GM10266 (cell line): ENCODE results near the gene C11orf16.
"Not testable (repeated sequence)": the region's sequence is repeated elsewhere in the genome, so short reads cannot be mapped to it uniquely, and the experiment has no call there.

Experiments used
- DNase-seq: peaks from one replicate; pipeline ENCODE4 v3.0.0; 2012; ENCODE audit errors: extremely low spot score
- CTCF ChIP-seq: IDR thresholded peaks from 2 replicates; pipeline ENCODE4 v1.5.1; 2012; ENCODE audit warnings: mild to moderate bottlenecking, low read depth; ENCODE audit not compliant: control insufficient read depth, insufficient read depth; ENCODE audit errors: missing control alignments

The C11orf16 gene

GRCh38 chr11:8886322-8886721, 46.4 kb downstream of the C11orf16 start:
- TF ChIP-seq CTCF, result no peak
- DNase-seq, result no peak

GRCh38 chr11:8881585-8881984, 51.2 kb downstream of the C11orf16 start:
- not testable (repeated sequence) for DNase-seq

DNA sequence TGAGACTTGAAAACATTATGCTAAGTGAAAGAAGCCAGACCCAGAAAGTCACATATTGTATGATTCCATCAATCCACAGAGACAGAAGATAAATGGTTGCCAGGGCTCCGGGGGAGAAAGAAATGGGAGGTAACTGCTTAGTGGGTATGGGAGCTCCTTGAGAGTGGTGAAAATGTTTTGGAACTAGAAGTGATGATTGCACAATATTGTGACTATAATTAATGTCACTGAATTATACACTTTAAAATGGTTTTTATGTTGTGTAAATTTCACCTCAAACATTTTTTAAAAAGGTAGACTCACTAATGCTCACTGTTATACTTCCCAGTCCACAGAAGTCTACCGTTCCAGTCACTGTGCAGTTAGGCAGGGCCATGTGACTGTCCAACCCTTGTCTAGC, 54.0 kb downstream of the C11orf16 start:
- DNase-seq, result no peak
- no peak for TF ChIP-seq CTCF

- TF ChIP-seq CTCF, result no peak
- DNase-seq, result no peak
Observed at GRCh38 chr11:8873741-8874405, 58.9 kb downstream of the C11orf16 start.

GRCh38 chr11:8871962-8872361, 60.8 kb downstream of the C11orf16 start:
- no peak for DNase-seq
- TF ChIP-seq CTCF, result no peak

- DNase-seq, result no peak
- no peak for TF ChIP-seq CTCF
Observed at GRCh38 chr11:8871171-8871775, 61.5 kb downstream of the C11orf16 start.

DNA sequence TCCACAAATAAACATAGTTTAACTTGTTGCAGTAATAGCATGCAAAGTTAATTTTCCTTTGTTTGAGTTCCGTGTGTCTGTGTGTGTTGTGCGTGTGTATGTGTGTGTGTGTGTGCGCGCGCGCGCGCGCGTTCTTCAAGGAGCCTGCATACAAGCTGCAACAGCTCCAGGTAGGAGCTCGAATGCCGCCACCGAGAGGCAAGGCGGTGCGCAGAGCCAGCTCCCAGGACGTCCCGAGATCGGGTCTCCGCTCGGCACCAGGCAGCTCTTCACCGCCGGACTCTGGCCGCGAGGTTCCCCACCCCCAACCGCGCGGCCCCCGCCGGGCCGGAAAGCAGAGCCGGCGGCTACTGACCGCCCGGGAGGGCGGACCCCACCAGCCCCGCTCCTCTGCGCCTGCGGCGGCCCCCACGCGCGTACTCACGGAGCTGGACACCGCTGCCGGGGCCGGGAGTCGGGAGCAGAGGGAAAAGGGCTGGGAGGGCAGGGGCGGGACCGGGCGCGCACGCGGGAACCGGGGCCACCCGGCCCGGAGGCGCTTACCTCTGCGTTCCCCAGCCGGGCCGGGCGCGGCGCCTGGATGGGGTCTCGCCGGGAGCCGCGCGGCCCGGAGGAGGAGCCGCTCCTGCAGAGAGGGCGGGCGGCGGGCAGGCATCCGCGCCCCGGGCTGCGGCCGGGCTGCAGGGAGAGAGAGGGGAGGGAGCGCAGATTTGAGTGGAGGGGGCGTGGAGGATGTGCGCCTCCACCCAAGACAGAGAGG, 62.2 kb downstream of the C11orf16 start:
- DNase-seq, result peak; percentile 56
- no peak for TF ChIP-seq CTCF
